Measurements from ENCODE around the gene DENND2D. TPM values are rescaled to one million over a fixed set of nuclear protein-coding genes. Genes with fewer than 3 reads are reported as not detected.

Gene DENND2D
- total RNA-seq, 1 experiment from 2014 or later: 0.11 TPM

- Histone ChIP-seq H3K23me2 (ENCODE audit: insufficient read length, low read depth, low read length, poor library complexity, severe bottlenecking) (no peaks in the 10 kb centered on the region), H2BK20ac (ENCODE audit: low read depth, low read length, poor library complexity, severe bottlenecking) (no peak overlapping the region), H4K8ac (replicated peaks; ENCODE audit: insufficient read length, low read depth, low read length) (no peak overlapping the region), H3K4me2 (ENCODE audit: insufficient read depth, insufficient read length, low read length) (no peak overlapping the region), H2AK5ac (ENCODE audit: insufficient read length, low read length) (no peak overlapping the region), H2BK15ac (ENCODE audit: low read depth, low read length) (no peak overlapping the region), H3T11ph (ENCODE audit: low read length) (no peak overlapping the region), H3K79me1 (ENCODE audit: insufficient read depth, low read depth, low read length, poor library complexity, severe bottlenecking) (peaks cover 7% of the 10 kb centered on the region), H3K18ac (ENCODE audit: insufficient read length, low read depth, low read length) (no peak overlapping the region), H3K4me1 (ENCODE audit: insufficient read depth, low read length) (no peaks in the 10 kb centered on the region), H2AFZ (ENCODE audit: low read length) (no peak overlapping the region), H4K91ac (ENCODE audit: insufficient read length, low read depth, low read length) (no peak overlapping the region), H2BK12ac (ENCODE audit: insufficient read length, low read depth, low read length) (no peak overlapping the region), H3K79me2 (ENCODE audit: insufficient read depth, low read length) (no peaks in the 10 kb centered on the region; the same call in 1 of the 2 replicates), H4K5ac (ENCODE audit: insufficient read length, low read depth, low read length) (no peak overlapping the region), H3K56ac (ENCODE audit: insufficient read length, low read depth, low read length) (no peak overlapping the region), H3K4ac (ENCODE audit: low read depth, low read length) (no peak overlapping the region), H3K14ac (ENCODE audit: insufficient read depth, low read length) (no peak overlapping the region), H4K20me1 (ENCODE audit: control insufficient read depth, insufficient read depth, insufficient read length) (no peaks in the 10 kb centered on the region), H3K9me3 (ENCODE audit: control insufficient read depth, low read depth, low read length) (no peaks in the 10 kb centered on the region), H3K9ac (ENCODE audit: extremely low read depth, insufficient read length, low read length) (no peak overlapping the region), H3K23ac (ENCODE audit: insufficient read length, low read depth, low read length) (no peak overlapping the region), H2BK5ac (ENCODE audit: insufficient read length, low read length) (no peak overlapping the region), H3K27ac (ENCODE audit: insufficient read length, low read depth, low read length) (no peak overlapping the region), H3K27me3 (ENCODE audit: insufficient read depth, low read length) (no peaks in the 10 kb centered on the region), H2BK120ac (ENCODE audit: low read depth, low read length, poor library complexity, severe bottlenecking) (no peak overlapping the region)
- Mint-ChIP-seq H3K27ac (peak overlapping the region in 2 of 3 experiments; percentile 60 to 66; a peak in 3 of 7 replicates), H3K27me3 (ENCODE audit: low read depth) (no peaks in the 10 kb centered on the region), H3K4me3 (no peak overlapping the region), H3K4me1 (peaks cover 8% of the 10 kb centered on the region in 2 experiments), H3K9me3 (no peaks in the 10 kb centered on the region; a peak in 1 of 5 replicates), H3K36me3 (ENCODE audit: insufficient read depth in 1 of 3, low read depth in 3 of 3) (peaks cover 30 to 77% (median 73%) of the 10 kb centered on the region in 3 experiments)
- no CpG with 5 or more reads among the region's 3 CpGs for WGBS (ENCODE audit: extremely low coverage, insufficient read length, low lambda C conversion rate)
- DNase-seq: no peak
- TF ChIP-seq, protein P1, sequence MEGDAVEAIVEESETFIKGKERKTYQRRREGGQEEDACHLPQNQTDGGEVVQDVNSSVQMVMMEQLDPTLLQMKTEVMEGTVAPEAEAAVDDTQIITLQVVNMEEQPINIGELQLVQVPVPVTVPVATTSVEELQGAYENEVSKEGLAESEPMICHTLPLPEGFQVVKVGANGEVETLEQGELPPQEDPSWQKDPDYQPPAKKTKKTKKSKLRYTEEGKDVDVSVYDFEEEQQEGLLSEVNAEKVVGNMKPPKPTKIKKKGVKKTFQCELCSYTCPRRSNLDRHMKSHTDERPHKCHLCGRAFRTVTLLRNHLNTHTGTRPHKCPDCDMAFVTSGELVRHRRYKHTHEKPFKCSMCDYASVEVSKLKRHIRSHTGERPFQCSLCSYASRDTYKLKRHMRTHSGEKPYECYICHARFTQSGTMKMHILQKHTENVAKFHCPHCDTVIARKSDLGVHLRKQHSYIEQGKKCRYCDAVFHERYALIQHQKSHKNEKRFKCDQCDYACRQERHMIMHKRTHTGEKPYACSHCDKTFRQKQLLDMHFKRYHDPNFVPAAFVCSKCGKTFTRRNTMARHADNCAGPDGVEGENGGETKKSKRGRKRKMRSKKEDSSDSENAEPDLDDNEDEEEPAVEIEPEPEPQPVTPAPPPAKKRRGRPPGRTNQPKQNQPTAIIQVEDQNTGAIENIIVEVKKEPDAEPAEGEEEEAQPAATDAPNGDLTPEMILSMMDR (conservative IDR thresholded peaks at IDR 0.05): no peak
These were observed 48.6 kb downstream of the DENND2D start for GRCh38 chr1:111151838-111152237.

Data from H9 (cell line).